H1 (cell line): ENCODE data around the gene SMYD5. TPM values are rescaled to one million over a fixed set of nuclear protein-coding genes. Genes with fewer than 3 reads are reported as not detected.

Source experiments
- CTCF ChIA-PET: fragments of 300-600 bp; sonication (Branson Sonifier 250); formaldehyde crosslinking; loops from one replicate; lab custom pipeline; 2021; ENCODE audit not compliant: partially characterized antibody; lab: Charles Lee
- POLR2A ChIA-PET: fragments of 300-600 bp; sonication (Branson Sonifier 250); formaldehyde crosslinking; loops from one replicate; lab custom pipeline; 2021; ENCODE audit warnings: inconsistent platforms; ENCODE audit not compliant: partially characterized antibody; lab: Charles Lee
- DNase-seq, 2 experiments: peaks; one replicate each; pipeline versions ENCODE4 v3.0.0 to v3.0.0-alpha.2; 2010 to 2022; ENCODE audit warnings: low spot score in 2 of 2, low read depth in 1 of 2, mixed read lengths in 1 of 2
- FAIRE-seq: peaks from 2 replicates; lab custom pipeline; 2011; peaks lifted over from hg19 to GRCh38; lab: Jason Lieb, UNC
- H2AFZ ChIP-seq: 2 replicates; pipeline ENCODE4 v1.8.1; 2012; ENCODE audit warnings: low read length, inconsistent platforms
- H2AK5ac ChIP-seq: 2 replicates; pipeline ENCODE4 v1.6.1; 2013; ENCODE audit warnings: low read depth, low read length
- H2BK120ac ChIP-seq: replicated peaks from 2 replicates; pipeline ENCODE3; 2013; ENCODE audit warnings: low read depth, low read length, inconsistent platforms
- H2BK12ac ChIP-seq: 2 replicates; pipeline ENCODE4 v1.6.1; 2013; ENCODE audit warnings: low read depth, low read length
- H2BK15ac ChIP-seq: 2 replicates; pipeline ENCODE4 v1.6.1; 2013; ENCODE audit warnings: low read length
- H2BK20ac ChIP-seq: 2 replicates; pipeline ENCODE4 v1.6.1; 2013; ENCODE audit warnings: low read length
- H2BK5ac ChIP-seq: 2 replicates; pipeline ENCODE4 v1.6.1; 2013; ENCODE audit warnings: low read depth, low read length
- H3K14ac ChIP-seq: 2 replicates; pipeline ENCODE4 v1.6.1; 2013; ENCODE audit warnings: inconsistent platforms; ENCODE audit not compliant: insufficient read length
- H3K18ac ChIP-seq: 2 replicates; pipeline ENCODE4 v1.6.1; 2013; ENCODE audit warnings: low read length; ENCODE audit errors: extremely low read depth
- H3K23ac ChIP-seq: 2 replicates; pipeline ENCODE4 v1.6.1; 2013; ENCODE audit warnings: inconsistent platforms; ENCODE audit not compliant: insufficient read length
- H3K23me2 ChIP-seq: 2 replicates; pipeline ENCODE4 v1.6.1; 2013; ENCODE audit warnings: low read depth, low read length
- H3K27ac ChIP-seq: 2 replicates; pipeline ENCODE4 v1.6.1; 2011; ENCODE audit warnings: low read depth, low read length, inconsistent platforms
- H3K27me3 ChIP-seq, 4 experiments: replicated peaks in 1 of 4; 1 replicate in 1 of 4; 2 replicates in 3 of 4; pipeline versions ENCODE4 v1.6.1 to v1.8.1; 2011 to 2013; ENCODE audit warnings: low read length in 3 of 4, mild to moderate bottlenecking in 3 of 4, inconsistent platforms in 2 of 4, mixed read lengths in 2 of 4, moderate library complexity in 1 of 4; ENCODE audit not compliant: control insufficient read depth in 3 of 4, insufficient read depth in 3 of 4; ENCODE audit errors: extremely low read depth in 1 of 4
- H3K36me3 ChIP-seq, 4 experiments: 2 replicates each; pipeline versions ENCODE4 v1.6.1 to v1.8.1; 2011 to 2013; ENCODE audit warnings: mild to moderate bottlenecking in 4 of 4, low read length in 3 of 4, moderate library complexity in 2 of 4, control low read depth in 1 of 4, inconsistent platforms in 1 of 4; ENCODE audit not compliant: insufficient read depth in 4 of 4, control insufficient read depth in 2 of 4
- H3K4ac ChIP-seq: replicated peaks from 2 replicates; pipeline ENCODE3; 2013; ENCODE audit warnings: low read length, low read depth, mixed read lengths, inconsistent platforms; ENCODE audit not compliant: insufficient read length
- H3K4me1 ChIP-seq, 4 experiments: replicated peaks in 1 of 4; 1 replicate in 1 of 4; 2 replicates in 3 of 4; pipeline versions ENCODE4 v1.6.1 to v1.8.1; 2011 to 2013; ENCODE audit warnings: low read length in 3 of 4, inconsistent platforms in 2 of 4, mixed read lengths in 1 of 4; ENCODE audit not compliant: insufficient read depth in 4 of 4, control insufficient read depth in 3 of 4
- H3K4me2 ChIP-seq, 2 experiments: 2 replicates each; pipeline versions ENCODE4 v1.6.1 to v1.8.1; 2011 to 2013; ENCODE audit warnings: low read depth in 2 of 2, low read length in 2 of 2, control low read depth in 1 of 2, inconsistent platforms in 1 of 2, mild to moderate bottlenecking in 1 of 2; ENCODE audit not compliant: insufficient read depth in 1 of 2
- H3K4me3 ChIP-seq, 4 experiments: fragments of 200-600, 300-600 bp in 1 of 4; sonication (generic), shearing (Covaris generic), sonication (Bioruptor Twin) in 1 of 4; 2 replicates each; pipeline versions ENCODE4 v1.5.1 to v1.8.1; 2011 to 2016; ENCODE audit warnings: low read length in 4 of 4, low read depth in 3 of 4, control low read depth in 2 of 4, inconsistent platforms in 2 of 4, mild to moderate bottlenecking in 2 of 4, mixed read lengths in 1 of 4, moderate library complexity in 1 of 4; ENCODE audit not compliant: insufficient read depth in 2 of 4; ENCODE audit errors: extremely low read depth in 1 of 4
- H3K56ac ChIP-seq: replicated peaks from 2 replicates; pipeline ENCODE3; 2013; ENCODE audit warnings: low read depth, mild to moderate bottlenecking, mixed read lengths, low read length, inconsistent platforms; ENCODE audit not compliant: insufficient read length
- H3K79me1 ChIP-seq: 2 replicates; pipeline ENCODE4 v1.6.1; 2013; ENCODE audit warnings: low read depth, low read length, control low read depth
- H3K79me2 ChIP-seq, 2 experiments: 2 replicates each; pipeline versions ENCODE4 v1.6.1 to v1.8.1; 2012 to 2013; ENCODE audit warnings: low read length in 2 of 2, mild to moderate bottlenecking in 2 of 2, inconsistent platforms in 1 of 2; ENCODE audit not compliant: insufficient read depth in 2 of 2, control insufficient read depth in 1 of 2
- H3K9ac ChIP-seq, 4 experiments: replicated peaks in 1 of 4; 1 replicate in 1 of 4; 2 replicates in 3 of 4; pipeline versions ENCODE4 v1.6.1 to v1.8.1; 2011 to 2013; ENCODE audit warnings: low read depth in 3 of 4, low read length in 3 of 4, control low read depth in 2 of 4, mild to moderate bottlenecking in 2 of 4, moderate library complexity in 2 of 4, inconsistent platforms in 1 of 4; ENCODE audit errors: extremely low read depth in 1 of 4
- H3K9me3 ChIP-seq, 2 experiments: 2 replicates each; pipeline versions ENCODE4 v1.6.1 to v1.8.1; 2012 to 2013; ENCODE audit warnings: mild to moderate bottlenecking in 2 of 2, moderate library complexity in 2 of 2, control low read depth in 1 of 2, inconsistent platforms in 1 of 2, low read depth in 1 of 2, low read length in 1 of 2, mixed read lengths in 1 of 2; ENCODE audit not compliant: insufficient read depth in 2 of 2
- H4K20me1 ChIP-seq, 2 experiments: replicated peaks in 1 of 2; 2 replicates each; pipeline versions ENCODE3 to v1.8.1; 2011 to 2013; ENCODE audit warnings: inconsistent platforms in 2 of 2, low read length in 2 of 2, mild to moderate bottlenecking in 1 of 2; ENCODE audit not compliant: insufficient read depth in 2 of 2, control insufficient read depth in 1 of 2
- H4K5ac ChIP-seq: 2 replicates; pipeline ENCODE4 v1.6.1; 2013; ENCODE audit warnings: low read length, low read depth, mixed read lengths, inconsistent platforms; ENCODE audit not compliant: insufficient read length
- H4K8ac ChIP-seq: 2 replicates; pipeline ENCODE4 v1.8.0; 2013; ENCODE audit warnings: mild to moderate bottlenecking, moderate library complexity, low read length, inconsistent platforms; ENCODE audit not compliant: insufficient read depth; ENCODE audit errors: extremely low read depth
- H4K91ac ChIP-seq: replicated peaks from 2 replicates; pipeline ENCODE3; 2013; ENCODE audit warnings: low read length, mixed read lengths, inconsistent platforms; ENCODE audit not compliant: insufficient read length
- CEBPB ChIP-seq: IDR thresholded peaks from 2 replicates; pipeline ENCODE4 v1.6.1; 2012; ENCODE audit warnings: low read depth, low read length
- CTBP2 ChIP-seq: IDR thresholded peaks from 2 replicates; pipeline ENCODE4 v1.7.0; 2011; ENCODE audit warnings: borderline replicate concordance, mild to moderate bottlenecking, moderate library complexity, mixed read lengths, low read length; ENCODE audit not compliant: insufficient read depth, insufficient read length
- EP300 ChIP-seq, 2 experiments: IDR thresholded peaks; 1 replicate in 1 of 2; 2 replicates in 1 of 2; pipeline ENCODE4 v1.6.1; 2011 to 2012; ENCODE audit warnings: low read depth in 2 of 2, low read length in 2 of 2, mild to moderate bottlenecking in 2 of 2, borderline replicate concordance in 1 of 2, inconsistent platforms in 1 of 2, moderate library complexity in 1 of 2
- MAFK ChIP-seq: IDR thresholded peaks from 2 replicates; pipeline ENCODE4 v1.6.1; 2012; ENCODE audit warnings: low read depth, mild to moderate bottlenecking, improper control_type of control experiment, low read length
- SIN3A ChIP-seq, 2 experiments: IDR thresholded peaks in 1 of 2; conservative IDR thresholded peaks in 1 of 2; 2 replicates each; pipeline ENCODE4 v1.6.1; 2011 to 2012; ENCODE audit warnings: low read length in 2 of 2, improper control_type of control experiment in 1 of 2, low read depth in 1 of 2, mild to moderate bottlenecking in 1 of 2
- SRF ChIP-seq: IDR thresholded peaks from 2 replicates; pipeline ENCODE4 v1.6.1; 2011; ENCODE audit warnings: mild to moderate bottlenecking, low read depth, low read length, moderate library complexity
- TAF7 ChIP-seq: optimal IDR thresholded peaks from 2 replicates; pipeline ENCODE3; 2011; ENCODE audit warnings: low read depth, mild to moderate bottlenecking, inconsistent platforms, low read length, moderate library complexity, borderline replicate concordance
- WGBS, 2 experiments: shearing (Covaris generic) in 1 of 2; methylation state at CpG; one replicate each; pipeline versions ENCODE4 v1.1.6 to v1.1.7; 2013 to 2015; ENCODE audit warnings: low lambda C conversion rate in 2 of 2, mixed read lengths in 2 of 2, inconsistent platforms in 1 of 2, low coverage in 1 of 2, missing lambda C conversion rate in 1 of 2; ENCODE audit not compliant: insufficient replicate concordance in 2 of 2, insufficient coverage in 1 of 2, insufficient read length in 1 of 2; ENCODE audit errors: extremely low coverage in 1 of 2, missing lambda C conversion rate in 1 of 2; 5-methylcytosine and 5-hydroxymethylcytosine counted together
- polyA plus RNA-seq, 7 experiments: library from polyadenylated mRNA; depleted of rRNA in 3 of 7; stranded (reverse) in 5 of 7; unstranded in 2 of 7; fragments of >200 nt in 5 of 7; fragments of 200-250 nt in 2 of 7; gene quantifications; 1 replicate in 5 of 7; 2 replicates in 1 of 7; 4 replicates in 1 of 7; pipeline versions ENCODE4 v1.2.1 to v1.2.3, GENCODE V29; 2011 to 2013; ENCODE audit warnings: missing spikeins in 2 of 7, mixed read lengths in 2 of 7
- total RNA-seq: library from RNA; stranded (reverse); fragmentation: NEBNext Ultra II Directional; extraction: Animal tissue kit (Norgen Biotek cat#: 25700); gene quantifications from 2 replicates; pipeline ENCODE4 v1.2.1, GENCODE V29; 2021
- TF ChIP-seq, protein P1 (sequence below): IDR thresholded peaks from 2 replicates; pipeline ENCODE4 v1.6.1; 2012; ENCODE audit warnings: inconsistent platforms

The SMYD5 gene
- total and polyA plus RNA-seq, 2 of the 8 experiments (the other 6 are each of a cell fraction or from before 2014, with no cell fraction given): 35.2 to 56.7 TPM

DNA sequence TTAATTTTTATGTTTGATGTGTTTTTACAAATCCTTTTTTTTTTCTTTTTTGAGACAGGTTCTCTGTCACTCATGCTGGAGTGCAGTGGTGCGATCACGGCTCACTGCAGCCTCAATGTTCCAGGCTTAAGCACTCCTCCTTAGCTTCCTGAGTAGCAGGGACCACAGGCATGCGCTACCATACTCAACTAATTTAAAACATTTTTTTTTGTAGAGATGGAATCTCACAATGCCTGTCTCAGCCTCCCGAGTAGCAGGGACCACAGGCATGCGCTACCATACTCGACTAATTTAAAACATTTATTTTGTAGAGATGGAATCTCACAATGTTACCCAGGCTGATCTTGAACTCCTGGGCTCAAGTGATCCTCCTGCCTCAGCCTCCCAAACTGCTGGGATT, 8.4 kb upstream of the SMYD5 start:
- no peaks in the 10 kb centered on the region for H3K79me2 ChIP-seq
- no peak overlapping the region for H2BK15ac ChIP-seq
- no peaks in the 10 kb centered on the region for H4K20me1 ChIP-seq
- no peak overlapping the region for H4K5ac ChIP-seq
- H2BK5ac ChIP-seq: no peak overlapping the region
- no peaks in the 10 kb centered on the region for H3K79me1 ChIP-seq
- CTCF ChIA-PET: interaction anchor here (8.4 kb wide), 1 partner anchor 29 kb away, joined by 92 read pairs; no protein-coding TSS in a partner anchor
- H2AFZ ChIP-seq: no peak overlapping the region
- no peak overlapping the region for H3K23ac ChIP-seq
- no peak overlapping the region for H2BK120ac ChIP-seq
- H3K27ac ChIP-seq: no peak overlapping the region
- H3K4ac ChIP-seq: no peak overlapping the region
- no peak overlapping the region for H3K4me2 ChIP-seq
- 92% methylated on average over 6 of the region's 6 CpGs; no CpG with 5 or more reads in 1 of the 2 experiments for WGBS, 2 experiments
- no peak for FAIRE-seq
- H3K4me3 ChIP-seq: no peak overlapping the region
- POLR2A ChIA-PET: interaction anchor here (0.6 to 1.3 kb wide), 2 partner anchors 28 to 59 kb away, joined by 3 to 6 read pairs; partner anchors contain the start of genes CCT7 and PRADC1
- H3K56ac ChIP-seq: no peak overlapping the region
- peaks cover 14 to 37% (median 25%) of the 10 kb centered on the region in 4 experiments for H3K27me3 ChIP-seq
- DNase-seq: no peak
- no peak overlapping the region for H3K18ac ChIP-seq
- H3K36me3 ChIP-seq: no peaks in the 10 kb centered on the region
- no peak overlapping the region for H3K14ac ChIP-seq
- no peak overlapping the region for H4K91ac ChIP-seq
- H3K9ac ChIP-seq: no peak overlapping the region
- no peak overlapping the region for H2BK12ac ChIP-seq
- H4K8ac ChIP-seq: no peak overlapping the region
- H3K9me3 ChIP-seq: no peaks in the 10 kb centered on the region
- peaks cover 10% of the 10 kb centered on the region for H3K23me2 ChIP-seq
- H3K4me1 ChIP-seq: peaks cover 0 to 2% (median 0%) of the 10 kb centered on the region in 4 experiments; a peak in 2 of 7 replicates
- H2BK20ac ChIP-seq: no peak overlapping the region
- H2AK5ac ChIP-seq: no peak overlapping the region; the same call in 1 of the 2 replicates
- TF ChIP-seq MAFK (no peak), EP300 (IDR thresholded peaks at IDR 0.05; ENCODE audit: borderline replicate concordance in 1 of 2, low read depth in 2 of 2, low read length in 2 of 2) (no peak), SRF (no peak), CTBP2 (no peak), SIN3A (conservative IDR thresholded peaks at IDR 0.05 in 1 of 2, IDR thresholded peaks at IDR 0.05 in 1 of 2; ENCODE audit: low read depth in 1 of 2, low read length in 2 of 2) (no peak), TAF7 (no peak), CEBPB (no peak)
- TF ChIP-seq, protein P1, sequence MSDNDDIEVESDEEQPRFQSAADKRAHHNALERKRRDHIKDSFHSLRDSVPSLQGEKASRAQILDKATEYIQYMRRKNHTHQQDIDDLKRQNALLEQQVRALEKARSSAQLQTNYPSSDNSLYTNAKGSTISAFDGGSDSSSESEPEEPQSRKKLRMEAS: no peak
